ENCODE results near the gene TSEN2. TPM values are rescaled to one million over a fixed set of nuclear protein-coding genes. Genes with fewer than 3 reads are reported as not detected.

The TSEN2 gene
- polyA plus RNA-seq, 2 of the 4 experiments (the other 2 are of a cell fraction), result 24.9 to 33.1 TPM

DNA sequence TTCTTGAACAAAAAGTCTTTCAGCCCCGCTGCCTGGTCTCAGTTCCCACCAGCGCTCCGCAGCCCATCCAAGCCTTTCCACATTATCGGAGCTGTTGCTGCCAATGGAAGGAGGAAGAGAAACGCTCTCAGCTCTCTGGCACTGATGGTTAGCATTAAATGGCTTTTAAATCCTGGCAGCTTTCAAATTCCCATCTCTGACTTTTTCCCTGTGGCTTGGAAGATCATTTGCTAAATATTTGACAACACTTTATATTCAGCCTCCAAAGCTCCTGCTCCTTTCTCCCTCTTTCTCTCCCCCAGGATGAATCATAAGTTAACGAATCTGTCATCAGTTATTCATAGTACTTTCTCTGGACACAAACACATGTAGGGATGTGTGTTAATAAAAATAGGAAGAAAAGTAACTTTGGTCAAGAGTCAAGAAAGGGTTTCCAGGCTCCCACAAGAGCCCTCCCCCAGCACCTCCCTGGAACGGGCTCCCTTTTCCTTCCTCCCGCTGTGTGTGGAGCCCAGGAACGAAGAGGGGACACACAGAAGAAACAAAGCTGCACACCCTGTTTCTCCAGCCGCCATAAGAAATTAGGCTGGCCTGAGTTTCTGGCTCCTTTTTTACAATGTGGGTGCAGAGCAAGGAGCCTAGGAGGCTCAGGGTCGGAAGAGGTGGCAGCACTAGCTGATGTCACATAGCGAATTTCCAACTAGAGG is 47.6 kb upstream of the TSEN2 start:
- H3K4me2 ChIP-seq, result no peak overlapping the region
- no peaks in the 10 kb centered on the region for H3K4me1 ChIP-seq
- no peak for DNase-seq (ENCODE audit: low read depth in 1 of 2, low spot score in 1 of 2)
- WGBS (ENCODE audit: missing lambda C conversion rate), result 91% methylated on average over 12 of the region's 12 CpGs
- no peak overlapping the region for H3K27ac ChIP-seq
- H3K9me3 ChIP-seq, result no peaks in the 10 kb centered on the region
- H3K4me3 ChIP-seq, result no peak overlapping the region
- TF ChIP-seq HDAC2 (IDR thresholded peaks at IDR 0.05) (no peak), HEYL (CRISPR knock-in tag; IDR thresholded peaks at IDR 0.05) (no peak), ESRRA (IDR thresholded peaks at IDR 0.05; ENCODE audit: borderline replicate concordance, low read length) (no peak), RNF2 (IDR thresholded peaks at IDR 0.05; ENCODE audit: borderline replicate concordance, low read depth) (no peak), RFX5 (IDR thresholded peaks at IDR 0.05) (no peak), RAD21 (conservative IDR thresholded peaks at IDR 0.05 in 1 of 2, IDR thresholded peaks at IDR 0.05 in 1 of 2) (no peak), FOSL2 (IDR thresholded peaks at IDR 0.05) (no peak), FOSL2 (CRISPR knock-in tag; IDR thresholded peaks at IDR 0.05) (no peak), REST (IDR thresholded peaks at IDR 0.05) (no peak), ZNF302 (CRISPR knock-in tag; IDR thresholded peaks at IDR 0.05) (no peak), CBX8 (IDR thresholded peaks at IDR 0.05) (no peak)
- no peak for FAIRE-seq
- ChIA-PET POLR2A (no interaction called here), CTCF (interaction anchor here (1.3 to 2.4 kb wide), 4 partner anchors 8 to 302 kb away, joined by 3 to 13 read pairs (median 6); no protein-coding TSS in a partner anchor)
- no peak for ATAC-seq

DNA sequence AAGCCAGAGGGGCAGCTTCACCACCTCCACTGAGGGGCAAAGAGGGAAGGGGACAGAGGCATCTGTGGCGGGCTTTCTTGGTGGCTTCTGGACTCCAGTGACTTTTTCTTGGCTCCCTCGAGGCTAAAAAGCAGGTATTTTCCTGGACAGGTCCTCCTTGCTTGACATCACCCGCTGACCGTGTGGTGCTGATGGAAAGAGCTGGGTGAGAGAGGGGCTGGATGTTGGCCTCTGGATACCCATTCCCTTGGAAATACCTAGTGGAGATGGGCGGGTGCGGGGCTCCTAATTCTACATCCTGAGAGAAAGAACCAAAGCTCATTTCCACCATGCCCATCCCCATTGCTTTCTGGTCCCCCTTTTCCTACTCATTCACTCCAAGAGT is 47.1 kb upstream of the TSEN2 start:
- TF ChIP-seq FOXS1 (CRISPR knock-in tag; IDR thresholded peaks at IDR 0.05), result no peak
- TF ChIP-seq POLR2AphosphoS2 (conservative IDR thresholded peaks at IDR 0.05; ENCODE audit: low read length), result no peak
- no peak for TF ChIP-seq CEBPB (IDR thresholded peaks at IDR 0.05)
- no peak for TF ChIP-seq CHD4 (IDR thresholded peaks at IDR 0.05; ENCODE audit: borderline replicate concordance)
- no peak for TF ChIP-seq POLR2A (IDR thresholded peaks at IDR 0.05; ENCODE audit: low read length)
- no peak for TF ChIP-seq RNF2 (IDR thresholded peaks at IDR 0.05; ENCODE audit: borderline replicate concordance, low read depth)
- no peak for TF ChIP-seq HOXB5 (CRISPR knock-in tag; IDR thresholded peaks at IDR 0.05)
- TF ChIP-seq, protein P1, sequence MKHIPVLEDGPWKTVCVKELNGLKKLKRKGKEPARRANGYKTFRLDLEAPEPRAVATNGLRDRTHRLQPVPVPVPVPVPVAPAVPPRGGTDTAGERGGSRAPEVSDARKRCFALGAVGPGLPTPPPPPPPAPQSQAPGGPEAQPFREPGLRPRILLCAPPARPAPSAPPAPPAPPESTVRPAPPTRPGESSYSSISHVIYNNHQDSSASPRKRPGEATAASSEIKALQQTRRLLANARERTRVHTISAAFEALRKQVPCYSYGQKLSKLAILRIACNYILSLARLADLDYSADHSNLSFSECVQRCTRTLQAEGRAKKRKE (CRISPR knock-in tag; IDR thresholded peaks at IDR 0.05; ENCODE audit: low read depth), result no peak
- no peak for TF ChIP-seq HEYL (CRISPR knock-in tag; IDR thresholded peaks at IDR 0.05)
- TF ChIP-seq REST (IDR thresholded peaks at IDR 0.05), result no peak
- TF ChIP-seq CHD2 (IDR thresholded peaks at IDR 0.05; ENCODE audit: low read length, partially characterized antibody), result no peak
- TF ChIP-seq NPAS2 (CRISPR knock-in tag; IDR thresholded peaks at IDR 0.05; ENCODE audit: borderline replicate concordance), result no peak
- no peak for TF ChIP-seq TFCP2L1 (CRISPR knock-in tag; IDR thresholded peaks at IDR 0.05)
- TF ChIP-seq CBX2 (IDR thresholded peaks at IDR 0.05; ENCODE audit: borderline replicate concordance, low read depth), result no peak
- TF ChIP-seq ZSCAN20 (CRISPR knock-in tag; IDR thresholded peaks at IDR 0.05), result no peak
- no peak for TF ChIP-seq BHLHE40 (IDR thresholded peaks at IDR 0.05; ENCODE audit: low read depth, low read length)

More for the DNA sequence above, 47.1 kb upstream of the TSEN2 start:
- FAIRE-seq, result no peak
- WGBS (ENCODE audit: missing lambda C conversion rate), result 91% methylated on average over 6 of the region's 6 CpGs
- H3K4me3 ChIP-seq, result no peak overlapping the region
- H3K9me3 ChIP-seq, result no peaks in the 10 kb centered on the region
- no peak overlapping the region for H3K4me2 ChIP-seq
- H3K27ac ChIP-seq, result no peak overlapping the region
- no peak for ATAC-seq
- ChIA-PET CTCF (interaction anchor here (1.6 to 2.4 kb wide), 3 partner anchors 8 to 43 kb away, joined by 4 to 13 read pairs (median 8); no protein-coding TSS in a partner anchor), POLR2A (no interaction called here)
- no peaks in the 10 kb centered on the region for H3K4me1 ChIP-seq
- no peak for DNase-seq (ENCODE audit: low read depth in 1 of 2, low spot score in 1 of 2)
